ENCODE data around the gene RREB1.
"Not testable (repeated sequence)": the region's sequence is repeated elsewhere in the genome, so short reads cannot be mapped to it uniquely, and the experiment has no call there.

The RREB1 gene

DNA sequence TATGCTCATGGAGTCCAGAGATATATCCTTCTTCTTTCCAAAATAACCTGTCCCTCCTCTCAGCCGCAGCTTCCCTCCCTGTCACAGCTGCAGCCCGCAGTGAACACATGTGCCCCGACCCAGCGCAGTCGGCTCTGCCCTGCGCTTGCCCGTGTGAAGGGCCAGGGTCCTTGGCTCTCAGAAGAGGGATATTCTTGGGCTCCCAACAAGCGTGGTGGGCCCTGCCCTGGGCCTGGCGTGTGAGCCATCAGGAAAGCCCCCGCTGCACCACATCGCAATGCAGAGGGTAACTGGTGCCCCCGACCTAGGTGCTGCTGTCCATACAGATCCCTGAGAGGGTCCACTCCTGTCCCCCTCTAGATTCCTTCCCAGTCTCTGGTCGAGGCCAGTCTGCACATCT, 140.1 kb downstream of the RREB1 start:
- no peak for DNase-seq

DNA sequence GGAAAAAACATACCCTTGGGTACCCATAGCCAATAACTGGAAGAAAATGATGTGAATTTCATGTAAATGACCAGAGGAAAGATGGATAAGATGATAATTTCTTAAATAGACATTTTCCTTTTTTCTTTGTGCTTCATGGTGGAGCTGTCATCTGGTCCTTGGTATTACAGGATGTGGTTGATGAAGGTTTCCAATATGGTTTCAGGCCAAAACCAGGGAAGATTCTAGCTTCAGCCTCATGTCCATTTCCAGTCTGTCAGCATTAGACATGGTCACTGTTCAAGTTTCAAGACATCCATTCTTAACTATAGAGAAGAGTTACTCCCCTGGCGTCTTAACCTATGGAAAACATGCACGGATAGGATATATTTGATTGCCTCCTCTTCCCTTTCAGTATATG, 141.6 kb downstream of the RREB1 start:
- peak; percentile 30 for DNase-seq

DNA sequence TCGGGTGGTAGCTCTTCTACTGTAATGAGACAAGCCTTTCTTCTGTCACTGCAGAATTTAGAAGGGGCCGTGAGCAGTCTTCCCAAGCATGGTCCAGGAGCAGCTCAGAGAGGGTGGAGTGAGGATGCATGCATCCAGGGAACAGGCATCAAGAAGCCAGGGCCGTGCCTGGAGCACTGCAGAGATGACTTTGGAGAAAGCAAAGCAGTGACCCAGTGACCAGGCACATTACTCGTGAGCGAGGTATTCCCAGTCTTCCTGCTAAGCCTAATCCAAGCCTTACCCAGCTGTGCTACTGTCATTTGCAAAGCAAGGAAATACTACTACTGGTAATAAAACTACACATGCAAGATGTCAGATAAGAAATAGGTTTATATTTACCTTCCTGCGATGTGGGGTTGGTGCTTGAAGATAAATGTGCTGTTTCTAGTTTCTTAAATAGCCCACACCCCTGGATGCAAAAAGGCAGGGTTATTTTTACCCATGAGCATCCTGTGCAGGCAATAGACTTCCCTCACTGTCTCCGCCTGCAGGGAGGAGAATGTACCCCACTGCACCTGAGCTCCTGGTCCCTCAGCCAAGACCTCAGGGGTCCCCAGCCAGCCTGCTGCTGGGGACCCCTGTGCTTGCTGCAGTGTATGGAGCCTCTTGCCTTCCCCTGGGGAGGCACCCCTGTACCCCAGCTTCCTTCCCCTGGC, 142.3 kb downstream of the RREB1 start:
- DNase-seq = no peak

DNA sequence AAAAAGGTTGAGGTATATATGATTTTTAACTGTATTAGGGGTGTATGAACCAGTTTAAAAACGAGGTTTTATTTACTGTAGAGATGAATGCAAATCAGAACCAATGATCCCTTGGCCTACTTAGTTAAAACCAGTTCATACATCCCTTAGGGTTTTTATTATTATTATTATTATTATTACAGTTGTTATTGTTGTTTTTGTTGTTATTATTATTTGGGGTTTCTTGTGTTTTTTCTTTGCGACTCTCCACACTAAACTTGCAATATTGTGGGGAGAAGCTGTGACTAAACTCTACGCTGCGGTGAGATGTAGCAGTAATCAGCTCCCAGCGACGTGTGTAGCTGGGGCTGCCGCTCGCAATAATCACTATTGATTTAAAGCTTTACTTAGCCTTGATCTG, 143.1 kb downstream of the RREB1 start:
- no peak for DNase-seq

DNA sequence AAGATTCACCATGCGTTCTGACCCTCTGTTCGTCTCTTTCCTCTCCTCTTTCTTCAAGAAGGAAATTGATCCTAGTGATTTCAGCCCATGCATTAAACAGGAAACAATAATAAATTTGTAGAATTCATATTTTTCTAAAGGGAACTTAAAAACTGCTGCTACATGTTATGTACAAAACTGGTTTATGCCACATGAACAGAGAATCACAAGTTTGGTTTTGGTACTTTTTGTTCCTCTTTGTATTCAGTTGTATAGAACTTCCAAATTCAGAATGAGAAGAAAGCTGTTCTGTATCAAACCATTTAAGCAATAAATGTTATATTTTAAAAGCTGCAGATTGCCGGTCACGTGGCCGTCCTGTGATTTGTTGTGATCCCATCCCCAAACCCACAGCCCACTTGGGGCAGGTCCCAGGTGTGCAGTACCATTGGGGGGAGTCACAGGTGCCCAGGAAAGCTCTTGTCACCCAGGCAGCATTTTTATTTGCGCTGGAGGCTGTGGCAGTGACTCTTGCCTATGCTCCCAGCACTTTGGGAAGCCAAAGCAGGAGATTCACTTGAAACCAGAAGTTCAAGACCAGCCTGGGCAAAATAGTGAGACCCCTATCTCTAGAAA, 144.0 kb downstream of the RREB1 start:
- no peak for DNase-seq

DNA sequence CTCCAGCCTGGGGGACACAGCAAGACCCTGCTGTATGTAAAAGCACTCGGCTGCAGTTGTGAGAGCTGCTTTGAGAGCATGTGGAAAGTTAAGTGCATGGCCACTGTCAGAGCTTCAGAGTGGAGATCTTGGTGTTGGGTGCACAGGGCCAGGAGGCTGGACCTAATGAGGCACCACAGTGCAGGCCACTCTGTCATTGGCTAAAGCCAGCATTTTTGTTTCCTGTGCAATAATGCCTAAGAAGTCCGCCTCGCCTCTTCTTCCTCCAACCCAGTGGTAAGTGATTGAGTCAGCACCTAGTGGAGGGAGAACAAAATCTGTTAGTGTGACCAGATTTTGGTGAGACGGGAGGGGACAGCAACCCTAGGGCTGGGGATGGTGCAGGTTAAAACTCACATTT, 144.6 kb downstream of the RREB1 start:
- no peak for DNase-seq

DNA sequence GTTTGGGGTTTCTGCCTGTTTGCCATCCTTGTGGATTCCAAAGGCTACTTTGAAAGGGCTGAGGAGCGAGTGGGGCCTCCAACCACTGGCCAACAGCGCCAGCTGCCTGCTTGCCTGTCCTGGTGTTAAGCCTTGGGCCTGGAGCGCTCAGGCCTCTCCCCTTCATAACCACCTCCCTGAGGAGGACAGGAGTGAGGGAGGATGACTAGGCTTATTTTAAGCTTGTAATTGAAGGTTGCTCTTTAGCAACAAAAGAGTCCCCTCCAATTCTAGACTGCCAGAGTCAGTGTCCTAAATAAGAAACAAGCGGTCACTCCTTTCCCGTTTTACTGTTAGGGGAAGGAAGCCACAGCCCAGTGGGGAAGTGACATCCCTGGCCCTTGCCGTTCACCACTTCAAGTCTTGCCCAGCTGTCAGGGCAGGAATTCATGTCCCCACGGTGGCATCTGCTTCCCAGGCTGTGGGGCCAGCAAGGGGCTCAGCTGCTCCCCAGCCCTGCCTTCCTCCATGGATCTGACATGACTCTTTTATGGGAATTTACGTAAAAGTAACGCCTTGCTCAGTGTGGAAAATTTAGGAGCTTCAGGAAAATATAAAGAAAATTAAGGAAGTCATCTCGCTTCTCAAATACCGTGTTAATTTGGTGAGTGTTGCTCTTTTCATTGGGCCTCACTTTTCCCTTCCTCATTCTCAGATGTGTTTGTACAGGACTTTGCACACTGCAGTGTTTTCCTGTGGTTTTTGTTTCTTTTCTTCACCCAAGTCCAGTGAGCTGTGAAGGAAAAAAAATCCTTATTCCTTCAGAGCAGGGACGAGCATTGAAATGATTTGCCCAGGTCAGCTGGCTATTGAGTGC, 147.4 kb downstream of the RREB1 start:
- no peak for DNase-seq

DNA sequence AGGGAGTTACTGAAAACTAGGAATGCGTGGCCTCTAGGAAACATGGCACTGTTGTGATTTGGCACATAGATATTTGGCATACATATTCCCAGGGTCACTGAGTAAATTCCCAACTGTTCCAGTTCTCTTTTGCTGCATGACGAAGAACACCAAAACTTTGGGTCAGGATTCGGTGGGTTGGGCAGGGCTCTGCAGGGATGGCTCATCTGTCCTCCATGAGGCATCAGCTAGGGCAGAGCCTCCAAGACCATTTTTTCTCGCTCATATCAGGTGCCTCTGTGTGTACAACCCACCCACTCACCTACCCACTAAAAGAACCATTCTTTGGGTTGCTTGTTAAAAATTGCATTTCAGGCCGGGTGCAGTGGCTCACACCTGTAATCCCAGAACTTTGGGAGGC, 148.2 kb downstream of the RREB1 start:
- DNase-seq = no peak

DNA sequence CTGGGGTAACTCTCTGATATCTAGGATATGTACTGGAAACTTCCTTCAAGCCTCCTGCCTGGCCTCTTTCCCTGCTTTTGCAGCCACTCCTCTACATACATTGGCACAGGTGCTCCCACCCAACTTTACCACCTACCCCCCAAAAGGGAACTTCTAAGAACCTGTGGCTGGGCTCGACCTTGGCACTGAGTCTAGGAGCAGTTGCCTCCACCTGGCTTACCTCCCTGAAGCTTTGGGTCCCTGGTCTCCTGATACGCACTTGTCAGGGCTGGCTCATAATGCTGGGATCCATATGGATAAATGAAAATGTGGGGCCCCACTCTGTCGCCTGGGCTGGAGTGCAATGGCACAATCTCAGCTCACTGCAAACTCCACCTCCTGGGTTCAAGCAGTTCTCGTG, 149.0 kb downstream of the RREB1 start:
- no peak for DNase-seq

DNA sequence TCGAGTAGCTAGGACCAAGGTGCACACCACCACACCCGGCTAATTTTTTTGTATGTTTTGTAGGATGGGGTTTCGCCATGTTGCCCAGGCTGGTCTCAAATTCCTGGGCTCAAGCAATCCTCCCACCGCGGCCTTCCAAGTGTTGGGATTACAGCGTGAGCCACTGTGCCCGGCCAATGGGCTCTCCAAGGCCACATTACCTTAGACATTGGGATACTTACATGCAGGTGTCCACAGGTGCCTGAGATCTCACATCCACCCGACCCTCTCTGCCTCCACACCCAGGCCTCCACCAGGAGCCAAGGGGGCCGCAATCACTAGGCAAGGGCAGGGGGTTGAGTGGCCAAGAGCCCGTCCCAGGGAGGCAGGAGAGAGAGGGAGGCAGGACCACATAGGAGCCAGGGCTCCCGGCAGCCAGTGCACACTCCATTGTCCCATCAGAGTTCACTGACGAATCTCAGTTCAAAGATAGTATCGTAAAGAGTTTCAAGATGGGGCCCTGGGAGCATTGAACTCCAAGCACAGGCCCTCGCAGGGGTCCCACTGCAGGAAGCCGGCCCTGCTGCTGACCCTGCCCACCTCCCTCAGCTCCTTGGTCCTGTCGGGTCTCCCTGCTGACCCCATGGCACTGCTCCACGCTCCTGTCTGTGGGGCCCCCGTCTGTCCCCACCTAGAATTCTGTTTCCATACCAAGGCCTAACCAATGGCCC, 149.9 kb downstream of the RREB1 start:
- no peak for DNase-seq

DNA sequence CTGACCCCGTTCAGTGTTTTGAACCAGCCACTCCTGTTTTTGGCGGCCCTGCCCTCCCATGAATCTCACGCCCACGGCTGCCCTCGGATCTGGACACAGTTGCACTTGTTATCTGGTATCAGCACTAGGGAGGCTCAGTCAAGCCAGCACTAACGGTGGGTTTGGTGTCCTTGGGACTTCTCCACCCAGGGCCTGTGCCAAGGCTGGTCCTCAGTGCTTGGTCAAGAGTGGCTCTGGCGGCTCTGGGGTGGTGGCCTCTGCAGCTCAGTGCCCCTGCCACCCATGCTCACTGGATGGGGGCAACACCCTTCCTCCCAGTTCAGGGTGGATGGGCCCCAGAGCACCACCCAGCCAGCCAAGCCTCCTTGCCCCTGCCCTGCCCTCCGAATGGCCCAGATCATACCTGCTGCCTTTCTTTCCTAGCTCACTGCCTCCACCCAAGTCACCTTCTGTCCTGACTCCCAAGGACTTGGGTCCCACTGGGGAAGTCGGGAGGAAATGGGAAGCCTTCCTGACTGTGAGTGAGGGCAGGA, 150.5 kb downstream of the RREB1 start:
- DNase-seq = no peak

DNA sequence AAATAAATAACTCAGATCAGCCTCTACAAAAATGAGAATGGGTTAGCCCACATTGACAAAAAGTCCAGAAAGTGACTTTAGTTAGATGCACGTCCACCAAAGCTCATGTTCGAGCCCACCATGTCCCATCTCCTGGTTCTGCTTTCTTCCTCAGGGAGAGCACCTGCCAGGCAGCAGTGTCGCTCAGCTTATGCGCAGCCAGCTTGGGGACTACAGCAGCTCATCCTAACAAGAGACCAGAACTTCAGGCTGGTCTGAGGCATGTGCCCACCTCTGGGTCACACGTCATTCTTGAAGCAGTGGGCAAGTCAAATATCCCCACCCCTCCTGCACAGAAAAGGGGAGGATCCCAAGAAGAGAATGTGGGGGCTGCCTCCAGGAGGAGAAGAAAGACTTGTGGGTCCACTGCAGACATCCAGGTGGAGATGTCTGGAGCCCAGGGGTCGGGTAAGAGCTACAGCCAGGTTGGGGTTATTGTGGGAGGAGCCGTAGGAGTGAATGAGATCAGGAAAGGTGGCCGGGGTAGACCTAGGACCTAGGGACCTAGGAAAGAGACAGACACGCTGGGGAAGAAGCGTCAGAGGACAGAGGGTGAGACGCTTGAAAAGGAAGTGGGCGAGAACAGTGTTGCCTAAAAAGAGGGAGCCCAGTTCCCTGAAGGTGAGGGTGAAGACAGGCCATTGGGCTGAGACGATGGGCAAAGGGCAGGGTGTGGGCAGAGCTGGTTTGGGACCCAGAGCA, 152.7 kb downstream of the RREB1 start:
- DNase-seq = no peak

DNA sequence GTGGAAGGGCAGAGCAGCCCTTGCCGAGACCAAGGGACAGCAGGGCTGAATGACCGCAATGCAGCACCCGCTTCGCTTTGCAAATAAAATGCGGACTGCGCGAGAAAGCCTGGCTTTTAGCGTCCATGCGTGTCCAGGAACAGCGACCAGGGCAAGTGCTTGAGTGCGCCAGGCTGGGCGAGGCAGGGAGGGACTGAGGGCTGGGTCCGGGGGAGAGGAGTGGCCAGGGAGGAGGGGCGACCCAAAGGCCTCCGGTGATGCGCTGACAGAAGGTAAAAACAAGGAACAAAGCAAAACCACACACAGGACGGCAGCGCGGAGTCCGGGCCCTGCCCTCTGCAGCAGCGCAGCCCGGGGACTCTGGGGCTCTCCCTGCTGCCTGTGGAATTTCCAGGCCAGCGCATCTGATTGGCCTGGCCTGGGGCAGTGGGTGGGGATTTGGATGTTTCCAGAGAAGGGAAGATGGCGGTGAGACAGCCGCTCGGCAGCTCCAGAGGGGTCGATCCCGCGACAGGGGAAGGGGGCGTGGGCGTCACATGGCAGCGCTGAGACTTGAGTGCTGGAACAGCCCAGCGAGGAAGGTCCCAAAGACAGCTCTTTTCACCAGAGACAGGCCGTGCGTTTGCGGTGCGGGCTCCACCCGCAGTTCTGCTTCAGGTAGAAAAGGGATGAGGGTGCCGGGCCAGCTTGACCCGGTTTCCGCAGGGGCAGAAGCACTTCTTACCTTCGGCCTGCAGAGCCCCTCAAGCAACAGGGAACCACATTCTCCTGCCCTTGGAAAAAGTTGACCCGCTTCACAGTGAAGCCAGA, 153.5 kb downstream of the RREB1 start:
- DNase-seq = peak; percentile 86

DNA sequence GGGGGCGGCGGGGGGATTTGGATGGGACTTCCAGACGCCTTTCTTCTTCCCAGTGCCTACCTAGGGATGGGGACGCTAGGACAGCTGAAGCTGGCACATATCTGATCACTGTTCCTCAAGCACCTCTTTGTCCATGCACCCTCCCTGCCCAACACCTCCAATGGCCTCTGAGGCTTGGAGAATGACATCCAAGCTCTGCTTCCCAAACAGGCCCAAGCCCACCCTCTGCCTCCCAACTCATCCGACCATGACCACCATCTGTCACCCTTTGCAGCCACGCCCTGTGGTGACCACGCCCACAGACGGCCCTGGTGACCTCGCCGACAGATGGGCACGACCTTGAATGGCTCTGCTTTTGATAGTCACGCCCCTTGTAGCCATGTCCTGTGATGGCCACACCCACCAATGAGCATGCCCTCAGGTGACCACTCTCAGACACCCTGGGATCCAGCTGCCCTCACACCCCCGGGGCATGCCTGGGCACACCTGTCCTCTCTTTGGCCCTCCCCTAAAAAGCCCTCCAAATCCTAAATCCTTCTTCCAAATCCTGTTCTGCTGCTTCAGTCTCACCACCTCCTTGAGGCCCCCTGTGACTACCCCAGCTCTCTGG, 154.2 kb downstream of the RREB1 start:
- DNase-seq = no peak

DNA sequence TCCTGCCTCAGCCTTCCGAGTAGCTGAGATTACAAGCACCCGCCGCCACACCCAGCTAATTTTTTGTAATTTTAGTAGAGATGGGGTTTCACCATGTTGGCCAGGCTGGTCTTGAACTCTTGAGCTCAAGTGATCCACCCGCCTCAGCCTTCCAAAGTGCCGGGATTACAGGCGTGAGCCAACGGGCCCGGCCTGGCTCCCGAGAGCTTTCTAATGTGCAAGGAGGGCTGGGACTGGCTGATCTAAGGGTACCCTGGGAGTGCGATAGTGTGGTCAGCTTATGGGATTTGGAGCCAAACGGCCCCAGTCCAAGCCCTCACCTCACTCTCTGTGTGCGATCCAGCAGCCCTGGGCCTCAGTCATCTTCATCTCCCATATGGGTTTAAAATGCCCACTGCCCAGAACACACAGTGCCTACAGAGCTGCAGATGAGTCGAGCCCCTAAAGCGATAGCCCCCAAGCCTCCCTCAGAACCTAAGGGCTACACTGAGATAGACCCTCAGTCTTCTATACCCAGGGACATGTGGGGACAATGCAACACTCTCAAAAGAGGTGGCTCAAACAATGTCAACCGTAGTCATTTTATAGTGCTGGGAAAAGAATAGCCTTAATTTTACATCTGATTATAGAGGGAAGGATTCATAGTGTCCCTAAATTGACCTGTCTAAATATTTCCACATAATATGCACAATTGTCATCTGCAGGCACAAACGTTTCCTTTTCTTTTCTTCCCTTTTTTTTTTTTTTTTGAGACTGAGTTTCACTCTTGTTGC, 155.2 kb downstream of the RREB1 start:
- no peak for DNase-seq

DNA sequence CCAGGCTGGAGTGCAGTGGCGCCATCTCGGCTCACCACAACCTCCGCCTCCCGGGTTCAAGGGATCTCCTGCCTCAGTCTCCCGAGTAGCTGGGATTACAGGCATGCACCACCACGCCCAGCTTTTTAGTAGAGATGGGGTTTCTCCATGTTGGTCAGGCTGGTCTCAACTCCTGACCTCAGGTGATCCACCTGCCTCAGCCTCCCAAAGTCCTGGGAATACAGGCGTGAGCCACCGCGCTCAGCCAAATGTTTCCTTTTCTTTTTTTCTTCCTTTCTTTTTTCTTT, 155.7 kb downstream of the RREB1 start:
- DNase-seq = not testable (repeated sequence)

DNA sequence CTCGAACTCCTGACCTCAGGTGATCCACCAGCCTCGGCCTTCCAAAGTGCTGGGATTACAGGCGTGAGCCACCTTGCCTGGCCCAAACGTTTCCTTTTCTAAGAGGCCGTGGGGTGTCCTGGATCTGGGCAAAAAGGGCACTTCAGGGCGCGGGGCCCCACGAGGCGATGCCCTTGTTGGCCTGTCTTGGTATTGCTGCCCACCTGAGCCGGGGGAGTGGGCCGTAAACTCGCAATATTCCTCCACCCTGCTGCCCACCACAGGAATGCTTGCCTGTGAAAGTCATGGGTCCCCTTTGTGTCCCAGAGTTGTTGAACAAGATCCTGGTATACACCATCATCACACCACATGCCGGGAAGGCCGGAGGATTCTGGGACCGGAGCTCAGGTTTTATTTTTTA, 156.3 kb downstream of the RREB1 start:
- no peak for DNase-seq

DNA sequence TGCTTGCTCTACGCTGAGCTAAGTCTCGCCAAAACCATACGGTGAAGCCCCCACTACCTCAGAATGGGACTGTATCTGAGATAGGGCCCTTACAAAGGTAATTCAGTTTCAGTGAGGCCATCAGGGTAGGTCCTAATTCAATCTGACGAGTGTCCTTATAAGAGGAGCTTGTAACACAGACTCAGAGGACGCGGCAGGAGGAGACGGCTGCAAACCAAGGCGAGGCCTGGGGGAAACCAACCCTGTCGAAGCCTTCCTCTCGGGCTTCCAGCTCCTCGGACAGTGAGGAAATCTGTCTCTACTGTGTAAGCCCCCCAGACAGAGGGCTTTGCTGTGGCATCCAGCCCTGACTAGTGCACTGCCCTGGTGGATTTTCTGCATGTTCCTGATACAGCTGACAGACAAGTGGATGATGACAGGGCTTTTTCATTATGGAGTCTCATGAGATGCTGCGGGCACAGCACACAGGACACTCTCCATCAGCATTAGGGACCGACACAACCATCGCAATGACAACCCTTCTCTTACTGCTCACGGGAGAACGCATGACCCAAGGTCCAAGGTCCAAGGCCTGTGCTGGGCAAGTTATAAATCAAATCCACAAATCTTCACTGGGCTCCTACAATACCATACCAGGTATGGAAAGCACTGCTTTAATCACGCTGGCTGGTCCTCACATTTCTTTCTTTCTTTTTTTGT, 157.1 kb downstream of the RREB1 start:
- DNase-seq = no peak

DNA sequence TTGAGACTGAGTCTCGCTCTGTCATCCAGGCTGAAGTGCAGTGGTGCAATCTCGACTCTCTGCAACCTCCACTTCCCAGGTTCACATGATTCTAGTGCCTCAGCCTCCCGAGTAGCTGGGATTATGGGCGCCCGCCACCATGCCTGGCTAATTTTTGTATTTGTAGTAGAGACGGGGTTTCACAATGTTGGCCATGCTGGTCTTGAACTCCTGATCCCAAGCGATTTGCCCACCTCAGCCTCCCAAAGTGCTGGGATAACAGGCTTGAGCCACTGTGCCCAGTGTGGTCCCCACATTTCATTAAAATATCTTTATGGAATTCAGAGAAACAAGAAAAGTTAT, 157.6 kb downstream of the RREB1 start:
- not testable (repeated sequence) for DNase-seq

DNA sequence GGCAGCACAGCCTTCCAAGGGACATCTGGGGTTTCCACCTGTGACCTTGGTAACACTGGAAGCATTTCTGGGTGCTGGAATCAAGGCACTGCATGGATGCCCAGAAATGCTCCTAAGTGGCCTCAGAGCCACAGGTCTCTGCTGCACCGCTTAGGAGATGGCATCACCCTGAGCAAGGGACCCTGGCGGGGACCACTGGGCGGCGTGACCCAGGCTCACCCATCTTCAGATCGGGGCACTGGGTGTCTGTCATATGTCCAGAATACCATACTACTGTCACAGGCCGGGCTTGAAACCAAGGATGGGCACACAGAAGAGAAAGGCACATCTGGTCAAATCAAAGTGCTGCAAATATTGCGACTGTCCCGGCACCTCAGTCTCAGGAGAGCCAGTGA, 159.3 kb downstream of the RREB1 start:
- no peak for DNase-seq

Data from fibroblast of upper back skin (primary cell).